Caco-2 (cell line): ENCODE results near the gene PPM1L. TPM values are rescaled to one million over a fixed set of nuclear protein-coding genes. Genes with fewer than 3 reads are reported as not detected.

Experiments used
- BruUV-seq: library from RNA; stranded (reverse); fragments of 400-500 nt; replicated peaks from 2 replicates; lab custom pipeline; 2021; lab: Mats Ljungman, UMichigan
- CTCF ChIA-PET: fragments of 300-600 bp; sonication (Branson Sonifier 250); formaldehyde crosslinking; loops from one replicate; lab custom pipeline; 2022; ENCODE audit warnings: antibody characterized with exemption; lab: Charles Lee
- POLR2A ChIA-PET: fragments of 300-600 bp; sonication (Branson Sonifier 250); formaldehyde crosslinking; loops from one replicate; lab custom pipeline; 2022; ENCODE audit warnings: antibody characterized with exemption; lab: Charles Lee
- DNase-seq, 2 experiments: peaks; one replicate each; pipeline versions ENCODE4 v3.0.0 to v3.0.0-alpha.2; 2020 to 2022
- H3K27me3 ChIP-seq: replicated peaks from 2 replicates; pipeline ENCODE4 v1.6.0; 2011; ENCODE audit warnings: low read length; ENCODE audit not compliant: control insufficient read depth, insufficient read depth
- H3K36me3 ChIP-seq: 2 replicates; pipeline ENCODE4 v1.5.1; 2011; ENCODE audit warnings: low read length; ENCODE audit not compliant: control insufficient read depth, insufficient read depth
- H3K4me1 ChIP-seq: fragments of 250-450 bp; sonication (Bioruptor Pico); 2 replicates; pipeline ENCODE4 v1.5.1; 2020; ENCODE audit warnings: mild to moderate bottlenecking
- H3K4me3 ChIP-seq: 2 replicates; pipeline ENCODE4 v1.5.1; 2011; ENCODE audit warnings: low read depth, mild to moderate bottlenecking, control low read depth, low read length
- H3K9me3 ChIP-seq: fragments of 250-450 bp; sonication (Bioruptor Pico); 2 replicates; pipeline ENCODE4 v1.5.1; 2020; ENCODE audit warnings: mild to moderate bottlenecking, moderate library complexity
- H3K27ac Mint-ChIP-seq: one replicate; pipeline ENCODE4 v1.8.0; 2022; ENCODE audit warnings: mixed read lengths; ENCODE audit not compliant: unreplicated experiment
- H3K27me3 Mint-ChIP-seq: one replicate; pipeline ENCODE4 v1.8.0; 2022; ENCODE audit warnings: mixed read lengths; ENCODE audit not compliant: insufficient read depth, unreplicated experiment
- H3K36me3 Mint-ChIP-seq: one replicate; pipeline ENCODE4 v1.8.0; 2022; ENCODE audit warnings: mild to moderate bottlenecking, mixed read lengths; ENCODE audit not compliant: insufficient read depth, unreplicated experiment
- H3K4me1 Mint-ChIP-seq: one replicate; pipeline ENCODE4 v1.8.0; 2022; ENCODE audit warnings: low read depth, mixed read lengths; ENCODE audit not compliant: unreplicated experiment
- H3K4me3 Mint-ChIP-seq: one replicate; pipeline ENCODE4 v1.8.0; 2022; ENCODE audit warnings: mild to moderate bottlenecking, moderate library complexity, mixed read lengths; ENCODE audit not compliant: unreplicated experiment
- H3K9me3 Mint-ChIP-seq: one replicate; pipeline ENCODE4 v1.8.0; 2022; ENCODE audit warnings: mixed read lengths; ENCODE audit not compliant: unreplicated experiment
- intact Hi-C: fragments of 100-400 bp; cut with micrococcal nuclease; formaldehyde crosslinking; loops from one replicate; pipeline ENCODE4 v1.10.0; 2022; ENCODE audit not compliant: unreplicated experiment
- total RNA-seq: library from RNA; stranded (reverse); gene quantifications from 2 replicates; pipeline ENCODE4 v1.2.3, GENCODE V29; 2022
- TF ChIP-seq, protein P1 (sequence below), 2 experiments: fragments of 200-600 bp in 1 of 2; IDR thresholded peaks; 1 replicate in 1 of 2; 2 replicates in 1 of 2; pipeline versions ENCODE4 v1.5.1 to v1.8.0; 2011 to 2022; ENCODE audit warnings: antibody characterized with exemption in 1 of 2, control low read depth in 1 of 2, inconsistent platforms in 1 of 2, low read depth in 1 of 2, low read length in 1 of 2, mild to moderate bottlenecking in 1 of 2, moderate library complexity in 1 of 2; ENCODE audit not compliant: insufficient read depth in 1 of 2, severe bottlenecking in 1 of 2, unreplicated experiment in 1 of 2

Gene PPM1L
- total RNA-seq, 1 experiment from 2014 or later: 2.0 TPM

DNA sequence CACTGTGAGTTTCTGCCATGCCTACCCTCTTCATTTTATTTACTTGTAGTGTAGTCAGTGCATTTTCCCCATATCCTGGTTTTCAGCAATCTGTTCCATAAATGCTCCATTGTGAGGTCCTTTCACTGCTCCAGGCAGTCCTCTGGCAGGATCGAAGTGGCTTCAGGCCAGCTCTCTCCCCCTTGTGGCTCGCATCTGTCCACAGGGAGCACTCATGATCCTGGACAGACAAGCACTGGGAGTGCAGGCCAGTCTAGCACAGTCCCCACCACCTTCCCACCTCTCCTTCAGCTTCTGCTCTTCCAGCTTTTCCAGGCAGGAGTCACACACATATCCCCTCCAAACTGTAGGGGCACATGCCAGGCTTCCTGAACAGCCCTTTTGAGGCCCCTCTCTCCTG lies 173.6 kb downstream of the PPM1L start:
- no peak overlapping the region for H3K27ac Mint-ChIP-seq
- H3K4me3 Mint-ChIP-seq: no peak overlapping the region
- peaks cover 3% of the 10 kb centered on the region for H3K27me3 Mint-ChIP-seq
- no peaks in the 10 kb centered on the region for H3K36me3 ChIP-seq
- H3K4me1 Mint-ChIP-seq: no peaks in the 10 kb centered on the region
- no peaks in the 10 kb centered on the region for H3K36me3 Mint-ChIP-seq
- POLR2A ChIA-PET: no interaction called here
- no peaks in the 10 kb centered on the region for H3K9me3 ChIP-seq
- H3K4me1 ChIP-seq: no peaks in the 10 kb centered on the region
- intact Hi-C loops: no loop called here
- no peak overlapping the region for H3K4me3 ChIP-seq
- H3K27me3 ChIP-seq: no peaks in the 10 kb centered on the region
- peak in 1 of 2 experiments; percentile 23 for DNase-seq
- CTCF ChIA-PET: no interaction called here
- TF ChIP-seq, protein P1, sequence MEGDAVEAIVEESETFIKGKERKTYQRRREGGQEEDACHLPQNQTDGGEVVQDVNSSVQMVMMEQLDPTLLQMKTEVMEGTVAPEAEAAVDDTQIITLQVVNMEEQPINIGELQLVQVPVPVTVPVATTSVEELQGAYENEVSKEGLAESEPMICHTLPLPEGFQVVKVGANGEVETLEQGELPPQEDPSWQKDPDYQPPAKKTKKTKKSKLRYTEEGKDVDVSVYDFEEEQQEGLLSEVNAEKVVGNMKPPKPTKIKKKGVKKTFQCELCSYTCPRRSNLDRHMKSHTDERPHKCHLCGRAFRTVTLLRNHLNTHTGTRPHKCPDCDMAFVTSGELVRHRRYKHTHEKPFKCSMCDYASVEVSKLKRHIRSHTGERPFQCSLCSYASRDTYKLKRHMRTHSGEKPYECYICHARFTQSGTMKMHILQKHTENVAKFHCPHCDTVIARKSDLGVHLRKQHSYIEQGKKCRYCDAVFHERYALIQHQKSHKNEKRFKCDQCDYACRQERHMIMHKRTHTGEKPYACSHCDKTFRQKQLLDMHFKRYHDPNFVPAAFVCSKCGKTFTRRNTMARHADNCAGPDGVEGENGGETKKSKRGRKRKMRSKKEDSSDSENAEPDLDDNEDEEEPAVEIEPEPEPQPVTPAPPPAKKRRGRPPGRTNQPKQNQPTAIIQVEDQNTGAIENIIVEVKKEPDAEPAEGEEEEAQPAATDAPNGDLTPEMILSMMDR (IDR thresholded peaks at IDR 0.05; ENCODE audit: insufficient read depth in 1 of 2, low read depth in 1 of 2, low read length in 1 of 2, severe bottlenecking in 1 of 2, unreplicated experiment in 1 of 2): no peak
- BruUV-seq: no TSS peak
- no peaks in the 10 kb centered on the region for H3K9me3 Mint-ChIP-seq

DNA sequence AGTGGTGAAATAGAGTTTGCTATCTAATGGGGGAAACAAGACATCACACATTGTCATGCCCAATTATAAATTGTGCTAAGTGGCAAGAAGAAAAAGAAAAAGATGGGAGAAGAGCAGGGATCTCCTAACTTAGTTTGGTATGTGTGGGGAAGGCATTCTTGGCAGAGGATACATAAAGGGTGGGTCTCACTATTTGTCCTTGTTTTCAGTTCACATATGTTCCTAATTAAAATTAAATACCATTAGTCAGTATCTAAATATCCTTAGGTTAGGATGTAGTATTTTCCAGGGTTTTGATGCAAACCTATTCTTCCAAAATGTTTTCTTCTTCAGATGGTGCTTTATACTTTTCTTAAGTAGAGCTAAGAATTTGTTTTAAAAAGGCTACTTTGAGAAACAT lies 175.4 kb downstream of the PPM1L start:
- ChIA-PET CTCF (no interaction called here), POLR2A (no interaction called here)
- BruUV-seq: no TSS peak
- TF ChIP-seq, protein P1 (IDR thresholded peaks at IDR 0.05; ENCODE audit: insufficient read depth in 1 of 2, low read depth in 1 of 2, low read length in 1 of 2, severe bottlenecking in 1 of 2, unreplicated experiment in 1 of 2): no peak
- intact Hi-C loops: no loop called here
- H3K27ac Mint-ChIP-seq: no peak overlapping the region
- no peaks in the 10 kb centered on the region for H3K9me3 Mint-ChIP-seq
- no peak for DNase-seq
- no peaks in the 10 kb centered on the region for H3K27me3 ChIP-seq
- H3K4me3 Mint-ChIP-seq: no peak overlapping the region
- H3K4me1 ChIP-seq: no peaks in the 10 kb centered on the region
- H3K27me3 Mint-ChIP-seq: peaks cover 2% of the 10 kb centered on the region
- H3K36me3 Mint-ChIP-seq: no peaks in the 10 kb centered on the region
- H3K4me3 ChIP-seq: no peak overlapping the region
- H3K9me3 ChIP-seq: no peaks in the 10 kb centered on the region
- no peaks in the 10 kb centered on the region for H3K36me3 ChIP-seq
- H3K4me1 Mint-ChIP-seq: no peaks in the 10 kb centered on the region

DNA sequence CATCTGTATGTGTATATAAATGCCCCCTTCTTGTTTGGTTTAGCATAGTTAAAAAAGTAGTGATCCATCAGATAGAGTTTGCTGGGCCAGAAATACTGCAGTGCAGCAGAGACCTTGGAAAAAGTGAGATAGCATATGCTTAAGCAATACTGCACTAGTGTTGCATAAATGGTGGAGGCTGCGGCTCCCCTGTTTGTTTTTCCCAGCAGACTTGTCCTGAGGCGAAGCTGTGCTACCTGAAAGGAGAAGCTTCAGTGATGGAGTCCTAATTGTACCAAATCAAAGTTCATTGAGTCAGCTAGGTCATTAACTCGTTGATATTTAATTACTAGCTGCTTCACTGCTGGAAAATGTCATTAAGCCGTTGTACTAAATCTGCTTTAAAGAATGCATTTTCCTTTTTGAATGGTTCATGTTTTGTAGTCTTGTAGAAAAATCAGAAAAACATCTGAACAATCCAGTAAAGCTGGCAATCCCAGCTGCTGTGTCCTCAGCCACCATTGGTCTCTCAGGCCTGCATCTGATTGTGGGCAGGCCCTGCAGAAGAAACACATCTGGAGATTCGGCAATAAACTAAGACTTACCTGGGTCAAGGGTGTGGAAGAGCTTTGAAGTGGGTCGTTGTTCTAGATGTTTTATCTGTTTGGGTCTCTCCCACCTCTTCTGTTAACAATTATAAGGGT lies 179.5 kb downstream of the PPM1L start:
- Mint-ChIP-seq H3K36me3 (no peaks in the 10 kb centered on the region), H3K27me3 (peaks cover 2% of the 10 kb centered on the region), H3K4me1 (no peaks in the 10 kb centered on the region), H3K9me3 (no peaks in the 10 kb centered on the region), H3K27ac (no peak overlapping the region), H3K4me3 (no peak overlapping the region)
- TF ChIP-seq, protein P1 (IDR thresholded peaks at IDR 0.05; ENCODE audit: insufficient read depth in 1 of 2, low read depth in 1 of 2, low read length in 1 of 2, severe bottlenecking in 1 of 2, unreplicated experiment in 1 of 2): no peak
- intact Hi-C loops: no loop called here
- Histone ChIP-seq H3K4me1 (no peaks in the 10 kb centered on the region), H3K4me3 (no peak overlapping the region), H3K36me3 (no peaks in the 10 kb centered on the region), H3K9me3 (no peaks in the 10 kb centered on the region), H3K27me3 (no peaks in the 10 kb centered on the region)
- CTCF ChIA-PET: no interaction called here
- BruUV-seq: no TSS peak
- peak in 1 of 2 experiments; percentile 7 for DNase-seq
- POLR2A ChIA-PET: no interaction called here
